ENCODE measurements around the gene CNTN4. TPM values are rescaled to one million over a fixed set of nuclear protein-coding genes. Genes with fewer than 3 reads are reported as not detected.

The CNTN4 gene
- total and polyA plus RNA-seq, 4 donors: 29.2 to 88.0 (median 36.1) TPM

GRCh38 chr3:2861920-2862319 is 763.3 kb downstream of the CNTN4 start:
- H3K9me3 ChIP-seq (ENCODE audit: control insufficient read depth, insufficient read depth, low read length): no peaks in the 10 kb centered on the region
- H3K4me3 ChIP-seq (ENCODE audit: low read depth, low read length): no peak overlapping the region
- no CpG with 5 or more reads among the region's 1 CpG for WGBS (ENCODE audit: insufficient coverage)
- no peak for DNase-seq (ENCODE audit: low read depth in 4 of 6, low spot score in 6 of 6)
- no peaks in the 10 kb centered on the region for H3K27me3 ChIP-seq (ENCODE audit: control insufficient read depth, insufficient read depth, low read length)
- H3K36me3 ChIP-seq (ENCODE audit: control insufficient read depth, insufficient read depth, low read length): no peaks in the 10 kb centered on the region
- H3K4me1 ChIP-seq (ENCODE audit: control insufficient read depth, insufficient read depth, low read length): no peaks in the 10 kb centered on the region
- H3K27ac ChIP-seq (ENCODE audit: low read depth, low read length): no peak overlapping the region

DNA sequence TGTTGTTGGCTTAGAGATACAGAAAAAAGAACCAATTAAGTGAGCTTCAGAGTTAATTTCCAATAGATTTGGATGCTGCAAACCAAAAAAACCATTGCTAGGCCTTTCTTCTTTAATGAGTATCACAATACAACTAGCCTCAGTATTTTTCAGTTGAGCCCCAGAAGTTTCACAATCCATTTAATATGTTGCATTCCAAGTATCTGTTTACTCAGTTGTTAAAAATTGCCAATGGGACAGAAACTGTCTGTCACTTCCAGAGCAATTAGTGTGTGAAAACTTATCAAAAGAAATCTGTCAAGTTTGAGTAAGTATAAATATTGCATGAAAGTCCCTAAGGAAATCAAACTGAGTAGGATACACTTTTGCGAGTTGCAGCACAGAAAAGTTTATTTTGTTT is 763.7 kb downstream of the CNTN4 start:
- 100% methylated on average over 1 of the region's 1 CpG for WGBS (ENCODE audit: insufficient coverage)
- H3K27ac ChIP-seq (ENCODE audit: low read depth, low read length): no peak overlapping the region
- H3K27me3 ChIP-seq (ENCODE audit: control insufficient read depth, insufficient read depth, low read length): no peaks in the 10 kb centered on the region
- H3K4me1 ChIP-seq (ENCODE audit: control insufficient read depth, insufficient read depth, low read length): no peaks in the 10 kb centered on the region
- no peak for DNase-seq (ENCODE audit: low read depth in 4 of 6, low spot score in 6 of 6)
- H3K9me3 ChIP-seq (ENCODE audit: control insufficient read depth, insufficient read depth, low read length): no peaks in the 10 kb centered on the region
- no peaks in the 10 kb centered on the region for H3K36me3 ChIP-seq (ENCODE audit: control insufficient read depth, insufficient read depth, low read length)
- H3K4me3 ChIP-seq (ENCODE audit: low read depth, low read length): no peak overlapping the region

DNA sequence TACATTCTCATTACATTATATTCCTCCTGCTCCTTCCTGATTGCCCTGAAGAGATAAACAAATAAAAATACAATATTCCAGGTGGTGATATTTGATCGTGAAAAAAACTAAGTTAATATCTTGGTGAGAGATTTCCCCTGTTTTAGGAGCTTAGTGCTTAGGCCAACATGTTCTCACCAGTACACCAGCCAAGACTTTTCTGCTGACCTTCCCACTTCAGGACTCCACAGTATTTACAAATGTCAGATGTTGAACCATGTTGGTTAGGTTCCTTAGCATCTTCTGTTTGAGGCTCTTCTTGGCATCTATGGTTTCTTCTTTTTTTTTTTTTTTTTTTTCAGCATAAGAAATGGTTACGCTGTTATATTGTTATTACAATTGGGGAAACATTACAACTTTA is 764.5 kb downstream of the CNTN4 start:
- no peak overlapping the region for H3K4me3 ChIP-seq (ENCODE audit: low read depth, low read length)
- DNase-seq (ENCODE audit: low read depth in 4 of 6, low spot score in 6 of 6): no peak
- H3K36me3 ChIP-seq (ENCODE audit: control insufficient read depth, insufficient read depth, low read length): no peaks in the 10 kb centered on the region
- no peaks in the 10 kb centered on the region for H3K4me1 ChIP-seq (ENCODE audit: control insufficient read depth, insufficient read depth, low read length)
- WGBS (ENCODE audit: insufficient coverage): no CpG with 5 or more reads among the region's 2 CpGs
- no peaks in the 10 kb centered on the region for H3K27me3 ChIP-seq (ENCODE audit: control insufficient read depth, insufficient read depth, low read length)
- H3K27ac ChIP-seq (ENCODE audit: low read depth, low read length): no peak overlapping the region
- H3K9me3 ChIP-seq (ENCODE audit: control insufficient read depth, insufficient read depth, low read length): no peaks in the 10 kb centered on the region

GRCh38 chr3:2869905-2870304 is 771.2 kb downstream of the CNTN4 start:
- Histone ChIP-seq H3K9me3 (ENCODE audit: control insufficient read depth, insufficient read depth, low read length) (no peaks in the 10 kb centered on the region), H3K4me3 (ENCODE audit: low read depth, low read length) (no peak overlapping the region), H3K27me3 (ENCODE audit: control insufficient read depth, insufficient read depth, low read length) (no peaks in the 10 kb centered on the region), H3K36me3 (ENCODE audit: control insufficient read depth, insufficient read depth, low read length) (no peaks in the 10 kb centered on the region), H3K27ac (ENCODE audit: low read depth, low read length) (no peak overlapping the region), H3K4me1 (ENCODE audit: control insufficient read depth, insufficient read depth, low read length) (no peaks in the 10 kb centered on the region)
- no CpG with 5 or more reads among the region's 1 CpG for WGBS (ENCODE audit: insufficient coverage)
- DNase-seq (ENCODE audit: low read depth in 4 of 6, low spot score in 6 of 6): no peak

GRCh38 chr3:2870724-2871333 is 772.2 kb downstream of the CNTN4 start:
- no peaks in the 10 kb centered on the region for H3K4me1 ChIP-seq (ENCODE audit: control insufficient read depth, insufficient read depth, low read length)
- no peak for DNase-seq (ENCODE audit: low read depth in 4 of 6, low spot score in 6 of 6)
- H3K9me3 ChIP-seq (ENCODE audit: control insufficient read depth, insufficient read depth, low read length): no peaks in the 10 kb centered on the region
- no peak overlapping the region for H3K27ac ChIP-seq (ENCODE audit: low read depth, low read length)
- no peaks in the 10 kb centered on the region for H3K36me3 ChIP-seq (ENCODE audit: control insufficient read depth, insufficient read depth, low read length)
- H3K4me3 ChIP-seq (ENCODE audit: low read depth, low read length): no peak overlapping the region
- H3K27me3 ChIP-seq (ENCODE audit: control insufficient read depth, insufficient read depth, low read length): no peaks in the 10 kb centered on the region
- WGBS (ENCODE audit: insufficient coverage): 67% methylated on average over 1 of the region's 3 CpGs

DNA sequence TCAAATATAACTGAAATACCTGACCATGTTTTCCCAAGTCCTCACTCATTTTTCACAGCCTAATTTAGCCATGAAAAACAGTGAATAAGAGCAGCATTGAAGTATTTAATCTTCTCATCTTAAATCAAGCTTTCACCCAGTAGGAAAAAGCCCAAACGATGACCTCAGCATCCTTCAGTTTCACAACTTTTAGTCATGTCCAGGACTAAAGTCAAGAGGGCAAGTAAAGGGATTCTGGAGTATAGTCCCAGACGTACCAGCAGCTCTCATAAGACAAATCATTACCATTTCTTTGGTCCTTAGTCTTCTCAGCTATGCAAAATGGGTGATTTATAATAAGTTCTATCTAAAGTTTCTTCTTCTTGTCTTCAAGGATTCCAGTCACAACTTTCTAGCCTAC is 774.2 kb downstream of the CNTN4 start:
- H3K9me3 ChIP-seq (ENCODE audit: control insufficient read depth, insufficient read depth, low read length): no peaks in the 10 kb centered on the region
- no peaks in the 10 kb centered on the region for H3K36me3 ChIP-seq (ENCODE audit: control insufficient read depth, insufficient read depth, low read length)
- WGBS (ENCODE audit: insufficient coverage): no CpG with 5 or more reads among the region's 2 CpGs
- DNase-seq (ENCODE audit: low read depth in 4 of 6, low spot score in 6 of 6): no peak
- H3K27ac ChIP-seq (ENCODE audit: low read depth, low read length): no peak overlapping the region
- no peak overlapping the region for H3K4me3 ChIP-seq (ENCODE audit: low read depth, low read length)
- no peaks in the 10 kb centered on the region for H3K4me1 ChIP-seq (ENCODE audit: control insufficient read depth, insufficient read depth, low read length)
- no peaks in the 10 kb centered on the region for H3K27me3 ChIP-seq (ENCODE audit: control insufficient read depth, insufficient read depth, low read length)

GRCh38 chr3:2873986-2874385 is 775.3 kb downstream of the CNTN4 start:
- H3K4me3 ChIP-seq (ENCODE audit: low read depth, low read length): no peak overlapping the region
- no peak for DNase-seq (ENCODE audit: low read depth in 4 of 6, low spot score in 6 of 6)
- H3K36me3 ChIP-seq (ENCODE audit: control insufficient read depth, insufficient read depth, low read length): no peaks in the 10 kb centered on the region
- WGBS (ENCODE audit: insufficient coverage): 75% methylated on average over 2 of the region's 2 CpGs
- no peaks in the 10 kb centered on the region for H3K27me3 ChIP-seq (ENCODE audit: control insufficient read depth, insufficient read depth, low read length)
- no peaks in the 10 kb centered on the region for H3K9me3 ChIP-seq (ENCODE audit: control insufficient read depth, insufficient read depth, low read length)
- H3K27ac ChIP-seq (ENCODE audit: low read depth, low read length): no peak overlapping the region
- no peaks in the 10 kb centered on the region for H3K4me1 ChIP-seq (ENCODE audit: control insufficient read depth, insufficient read depth, low read length)

GRCh38 chr3:2875699-2876098 is 777.0 kb downstream of the CNTN4 start:
- no peaks in the 10 kb centered on the region for H3K36me3 ChIP-seq (ENCODE audit: control insufficient read depth, insufficient read depth, low read length)
- H3K4me1 ChIP-seq (ENCODE audit: control insufficient read depth, insufficient read depth, low read length): no peaks in the 10 kb centered on the region
- H3K4me3 ChIP-seq (ENCODE audit: low read depth, low read length): no peak overlapping the region
- no peaks in the 10 kb centered on the region for H3K27me3 ChIP-seq (ENCODE audit: control insufficient read depth, insufficient read depth, low read length)
- no peak for DNase-seq (ENCODE audit: low read depth in 4 of 6, low spot score in 6 of 6)
- no peaks in the 10 kb centered on the region for H3K9me3 ChIP-seq (ENCODE audit: control insufficient read depth, insufficient read depth, low read length)
- no peak overlapping the region for H3K27ac ChIP-seq (ENCODE audit: low read depth, low read length)
- WGBS (ENCODE audit: insufficient coverage): no CpG with 5 or more reads among the region's 3 CpGs

- peak in 1 of 6 donors; percentile 64 for DNase-seq (ENCODE audit: low read depth in 4 of 6, low spot score in 6 of 6)
- H3K27me3 ChIP-seq (ENCODE audit: control insufficient read depth, insufficient read depth, low read length): no peaks in the 10 kb centered on the region
- WGBS (ENCODE audit: insufficient coverage): 80% methylated on average over 1 of the region's 2 CpGs
- no peaks in the 10 kb centered on the region for H3K4me1 ChIP-seq (ENCODE audit: control insufficient read depth, insufficient read depth, low read length)
- H3K27ac ChIP-seq (ENCODE audit: low read depth, low read length): no peak overlapping the region
- no peaks in the 10 kb centered on the region for H3K9me3 ChIP-seq (ENCODE audit: control insufficient read depth, insufficient read depth, low read length)
- H3K4me3 ChIP-seq (ENCODE audit: low read depth, low read length): no peak overlapping the region
- no peaks in the 10 kb centered on the region for H3K36me3 ChIP-seq (ENCODE audit: control insufficient read depth, insufficient read depth, low read length)
Measured at GRCh38 chr3:2876362-2876761, 777.7 kb downstream of the CNTN4 start.

GRCh38 chr3:2879023-2879422 is 780.4 kb downstream of the CNTN4 start:
- Histone ChIP-seq H3K27me3 (ENCODE audit: control insufficient read depth, insufficient read depth, low read length) (no peaks in the 10 kb centered on the region), H3K9me3 (ENCODE audit: control insufficient read depth, insufficient read depth, low read length) (no peaks in the 10 kb centered on the region), H3K4me3 (ENCODE audit: low read depth, low read length) (no peak overlapping the region), H3K4me1 (ENCODE audit: control insufficient read depth, insufficient read depth, low read length) (no peaks in the 10 kb centered on the region), H3K27ac (ENCODE audit: low read depth, low read length) (no peak overlapping the region), H3K36me3 (ENCODE audit: control insufficient read depth, insufficient read depth, low read length) (no peaks in the 10 kb centered on the region)
- WGBS (ENCODE audit: insufficient coverage): no CpG with 5 or more reads among the region's 2 CpGs
- DNase-seq (ENCODE audit: low read depth in 4 of 6, low spot score in 6 of 6): no peak
